WI38 (cell line): ENCODE results near the gene ADAM33.

Source experiments
- H3K4me3 ChIP-seq: 2 replicates; pipeline ENCODE4 v1.5.1; 2011; ENCODE audit warnings: low read depth, mild to moderate bottlenecking, control low read depth, low read length
- TF ChIP-seq, protein P1 (sequence below): IDR thresholded peaks from 2 replicates; pipeline ENCODE4 v1.5.1; 2012; ENCODE audit warnings: low read depth, mild to moderate bottlenecking, control low read depth, low read length

ADAM33 gene

DNA sequence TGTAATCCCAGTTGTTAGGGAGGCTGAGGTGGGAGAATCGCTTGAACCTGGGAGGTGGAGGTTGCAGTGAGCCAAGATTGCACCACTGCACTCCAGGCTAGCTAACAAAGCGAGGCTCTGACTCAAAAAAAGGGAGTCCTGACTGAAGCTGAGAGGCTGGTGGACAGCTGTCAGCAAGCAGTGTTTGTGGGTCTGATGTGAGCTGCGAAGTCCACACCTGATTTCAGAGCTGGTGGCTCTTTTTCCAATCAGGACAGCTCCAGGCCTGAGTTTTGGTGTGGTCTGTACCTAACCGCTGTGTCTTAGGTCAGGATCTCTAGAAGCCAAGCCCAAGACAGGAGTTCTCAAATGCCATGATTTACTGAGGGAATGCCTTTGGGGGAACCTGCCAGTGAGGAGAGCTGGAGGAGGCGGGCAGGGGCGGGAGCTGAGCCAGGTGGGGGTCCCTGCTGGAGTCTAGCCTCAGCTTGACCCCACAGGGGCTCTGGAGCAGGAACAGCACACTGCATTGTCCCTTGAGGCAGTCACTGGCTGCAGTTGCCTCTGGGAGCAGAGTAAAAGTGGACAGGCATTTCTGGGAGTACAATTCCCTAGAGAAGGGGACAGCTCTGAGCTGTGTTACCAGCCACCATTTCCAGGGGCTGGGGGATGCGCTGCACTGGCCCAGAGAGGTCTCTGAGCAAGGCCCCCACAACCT lies 23.6 kb downstream of the ADAM33 start:
- TF ChIP-seq, protein P1, sequence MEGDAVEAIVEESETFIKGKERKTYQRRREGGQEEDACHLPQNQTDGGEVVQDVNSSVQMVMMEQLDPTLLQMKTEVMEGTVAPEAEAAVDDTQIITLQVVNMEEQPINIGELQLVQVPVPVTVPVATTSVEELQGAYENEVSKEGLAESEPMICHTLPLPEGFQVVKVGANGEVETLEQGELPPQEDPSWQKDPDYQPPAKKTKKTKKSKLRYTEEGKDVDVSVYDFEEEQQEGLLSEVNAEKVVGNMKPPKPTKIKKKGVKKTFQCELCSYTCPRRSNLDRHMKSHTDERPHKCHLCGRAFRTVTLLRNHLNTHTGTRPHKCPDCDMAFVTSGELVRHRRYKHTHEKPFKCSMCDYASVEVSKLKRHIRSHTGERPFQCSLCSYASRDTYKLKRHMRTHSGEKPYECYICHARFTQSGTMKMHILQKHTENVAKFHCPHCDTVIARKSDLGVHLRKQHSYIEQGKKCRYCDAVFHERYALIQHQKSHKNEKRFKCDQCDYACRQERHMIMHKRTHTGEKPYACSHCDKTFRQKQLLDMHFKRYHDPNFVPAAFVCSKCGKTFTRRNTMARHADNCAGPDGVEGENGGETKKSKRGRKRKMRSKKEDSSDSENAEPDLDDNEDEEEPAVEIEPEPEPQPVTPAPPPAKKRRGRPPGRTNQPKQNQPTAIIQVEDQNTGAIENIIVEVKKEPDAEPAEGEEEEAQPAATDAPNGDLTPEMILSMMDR = no peak

DNA sequence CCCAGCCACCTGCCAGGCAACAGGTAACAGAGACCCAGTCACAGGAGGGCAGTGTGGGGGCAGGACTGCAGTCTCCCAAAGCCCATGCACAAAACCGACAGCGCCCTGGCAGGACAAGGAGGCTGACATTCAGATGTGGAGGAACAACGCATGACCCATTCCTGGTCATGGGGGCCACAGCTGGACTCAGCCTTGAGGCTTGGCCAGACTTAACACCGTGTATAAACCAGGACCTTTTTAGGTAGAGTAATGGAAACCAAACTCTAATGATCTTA lies 26.7 kb downstream of the ADAM33 start:
- TF ChIP-seq, protein P1 = no peak
- no peak overlapping the region for H3K4me3 ChIP-seq

More for the DNA sequence above, 23.6 kb downstream of the ADAM33 start:
- H3K4me3 ChIP-seq = no peak overlapping the region

DNA sequence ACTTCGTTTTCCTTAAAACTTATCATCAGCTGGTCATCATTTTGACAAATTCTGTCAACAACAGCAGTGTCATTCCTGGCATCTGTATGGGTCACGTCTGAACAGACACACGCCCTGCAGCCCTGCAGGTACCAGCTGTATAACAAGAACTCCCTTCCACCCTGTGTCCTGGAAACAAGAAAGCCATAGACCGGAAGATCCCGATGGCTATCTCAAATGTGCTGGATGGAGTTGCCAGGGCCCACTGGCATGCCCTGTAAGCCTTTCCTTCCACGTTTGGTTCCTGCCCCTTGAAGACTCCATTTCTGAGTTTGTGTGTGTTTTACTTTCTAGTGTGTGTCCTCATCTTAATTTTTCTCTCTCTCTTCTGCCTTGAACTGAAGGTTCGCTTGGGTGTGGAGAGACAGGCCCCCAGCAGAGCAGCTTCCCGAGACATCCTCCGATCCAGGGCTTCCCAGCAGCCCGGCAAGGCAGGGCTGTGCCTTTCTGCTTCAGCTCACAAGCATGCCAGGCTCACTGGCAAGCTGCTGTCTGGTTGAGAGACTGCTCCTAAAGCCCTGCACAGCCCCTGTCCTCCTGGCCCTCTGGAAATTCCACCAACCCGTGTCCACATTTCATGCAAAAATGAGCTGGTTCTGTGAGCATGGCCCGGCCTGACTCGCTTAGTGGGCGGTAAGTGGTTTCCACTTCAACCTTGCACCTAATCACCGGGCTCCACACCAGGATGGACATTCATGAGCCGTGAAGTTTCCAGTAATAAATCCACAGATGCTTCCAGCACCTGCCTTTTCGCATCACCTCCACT lies 27.3 kb downstream of the ADAM33 start:
- no peak overlapping the region for H3K4me3 ChIP-seq
- TF ChIP-seq, protein P1 = no peak

DNA sequence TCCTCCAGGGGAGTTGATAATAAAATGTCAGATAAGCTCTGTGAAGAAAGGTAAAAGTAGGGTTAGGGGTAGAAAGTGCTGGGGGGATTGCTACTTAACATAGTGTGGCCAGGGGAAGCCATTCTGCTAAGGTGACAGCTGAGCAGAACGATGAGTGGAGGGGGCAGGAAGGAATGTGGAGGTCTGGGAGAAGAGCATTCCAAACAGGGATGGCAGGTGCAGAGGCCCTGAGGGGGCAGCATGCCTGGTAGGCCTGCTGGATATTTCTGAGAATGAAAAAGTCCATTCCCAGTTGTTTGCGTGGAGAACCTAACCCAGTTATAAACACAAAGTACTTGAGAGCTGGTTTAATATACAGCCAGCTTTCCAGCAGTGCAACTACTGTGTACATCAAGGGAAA lies 27.9 kb downstream of the ADAM33 start:
- TF ChIP-seq, protein P1 = no peak
- no peak overlapping the region for H3K4me3 ChIP-seq

DNA sequence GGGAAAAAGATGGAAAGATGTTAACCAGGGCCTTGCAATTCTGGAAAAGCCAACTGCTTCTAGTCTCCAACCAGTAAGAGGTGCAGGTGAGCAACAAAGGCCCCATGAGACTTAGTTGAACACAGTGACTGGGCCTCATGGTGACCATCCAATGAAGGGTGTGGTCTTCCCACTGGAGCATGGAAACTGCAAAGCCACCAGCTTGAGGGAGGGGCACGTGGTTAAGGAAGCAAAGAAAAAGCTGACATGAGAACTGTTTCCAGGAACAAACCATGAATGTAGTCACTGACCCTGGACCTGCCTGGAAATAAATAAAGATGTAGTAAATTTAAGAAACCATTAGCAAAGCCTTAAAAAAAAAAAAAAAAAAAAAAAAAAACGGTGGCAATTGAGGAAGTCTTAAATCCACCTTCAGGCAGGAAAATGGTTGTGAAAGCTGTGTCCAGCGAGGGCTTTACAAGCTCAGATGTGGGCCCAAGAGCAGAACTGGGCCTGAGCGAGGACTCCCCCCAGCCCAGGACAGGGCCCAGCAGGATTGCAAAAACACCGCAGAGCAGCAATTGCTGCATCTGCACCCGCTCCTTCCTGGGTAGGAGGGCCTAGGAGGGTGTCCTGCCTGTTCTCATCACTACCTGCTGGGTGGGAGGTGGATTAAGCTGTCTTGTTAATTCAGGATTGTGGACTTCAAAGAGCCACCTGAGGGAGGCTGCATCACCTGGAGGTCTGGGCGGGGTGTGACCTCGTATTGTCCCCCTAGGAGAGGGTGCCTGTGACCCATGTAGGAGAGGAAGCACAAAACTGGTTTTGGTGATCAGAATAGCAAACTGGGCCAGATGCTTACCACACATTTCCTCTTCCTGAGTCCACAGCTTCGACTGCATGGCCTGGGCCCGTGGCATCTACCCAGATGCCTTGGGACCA lies 28.9 kb downstream of the ADAM33 start:
- no peak overlapping the region for H3K4me3 ChIP-seq
- TF ChIP-seq, protein P1 = no peak

DNA sequence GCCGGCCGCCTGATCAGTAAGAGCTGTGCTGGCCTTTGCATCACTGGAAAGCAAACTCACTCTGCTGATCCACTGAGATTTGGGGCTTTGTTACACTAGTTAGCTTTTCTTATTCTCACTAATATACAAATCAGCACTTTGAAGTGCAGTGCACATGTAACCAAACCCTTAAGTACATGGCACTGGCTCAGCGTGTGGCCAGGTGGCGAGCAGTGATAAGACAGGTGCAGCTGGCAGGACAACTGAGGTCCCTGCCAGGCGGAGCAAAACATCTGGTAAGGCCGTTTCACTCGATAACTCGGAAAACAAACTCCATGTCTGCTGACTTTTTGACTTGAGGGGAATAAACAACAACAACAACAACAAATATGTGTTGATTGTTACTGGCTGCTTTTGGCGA lies 29.6 kb downstream of the ADAM33 start:
- TF ChIP-seq, protein P1 = no peak
- H3K4me3 ChIP-seq = no peak overlapping the region
